ENCODE measurements around the gene EEFSEC. TPM values are rescaled to one million over a fixed set of nuclear protein-coding genes. Genes with fewer than 3 reads are reported as not detected.

The EEFSEC gene
- total RNA-seq, 1 donor from 2014 or later: 15.6 TPM

DNA sequence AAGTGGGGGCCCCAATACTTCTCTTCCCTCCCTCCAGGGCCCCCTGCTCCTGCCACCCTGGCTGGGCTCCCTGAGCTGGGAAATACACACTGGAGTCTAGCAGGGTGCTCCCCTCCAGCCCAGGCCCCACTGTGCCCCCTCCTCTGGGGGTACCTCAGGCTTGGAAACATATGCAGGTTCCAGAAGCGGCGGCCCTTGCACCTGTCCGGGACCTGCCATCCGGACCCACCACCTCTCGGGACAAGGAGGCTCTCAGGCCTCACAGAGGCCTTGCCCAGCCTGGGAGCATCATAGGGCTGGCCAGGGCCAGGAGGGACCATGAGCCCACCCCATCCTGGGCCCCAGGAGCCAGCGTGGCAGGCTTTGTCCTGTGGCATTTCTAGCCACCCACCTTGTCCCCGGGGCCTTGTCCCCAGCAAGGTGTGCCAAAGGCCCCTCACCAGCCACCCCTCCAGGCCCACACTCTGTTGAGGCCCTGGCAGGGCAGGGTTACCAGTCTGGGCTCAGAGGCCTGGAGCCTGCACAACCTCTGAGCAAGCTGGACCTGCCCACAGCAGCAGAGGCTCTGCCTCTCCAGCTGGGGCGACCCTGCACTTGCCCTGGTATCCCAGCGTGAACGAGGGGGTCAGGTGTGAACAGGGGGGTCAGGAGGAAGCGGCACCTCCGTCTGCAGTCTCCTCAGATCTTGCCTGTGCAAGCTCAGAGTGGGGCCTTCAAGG lies 267.6 kb downstream of the EEFSEC start:
- Mint-ChIP-seq H3K4me1 (ENCODE audit: unreplicated experiment) (peaks cover 11% of the 10 kb centered on the region), H3K9me3 (ENCODE audit: unreplicated experiment) (peaks cover 5% of the 10 kb centered on the region), H3K4me3 (ENCODE audit: unreplicated experiment) (no peak overlapping the region), H3K36me3 (ENCODE audit: unreplicated experiment) (peaks cover 7% of the 10 kb centered on the region), H3K27me3 (ENCODE audit: unreplicated experiment) (peaks cover 18% of the 10 kb centered on the region), H3K27ac (ENCODE audit: unreplicated experiment) (no peak overlapping the region)
- no peak for DNase-seq (ENCODE audit: extremely low spot score, unreplicated experiment)
- TF ChIP-seq, protein P1, sequence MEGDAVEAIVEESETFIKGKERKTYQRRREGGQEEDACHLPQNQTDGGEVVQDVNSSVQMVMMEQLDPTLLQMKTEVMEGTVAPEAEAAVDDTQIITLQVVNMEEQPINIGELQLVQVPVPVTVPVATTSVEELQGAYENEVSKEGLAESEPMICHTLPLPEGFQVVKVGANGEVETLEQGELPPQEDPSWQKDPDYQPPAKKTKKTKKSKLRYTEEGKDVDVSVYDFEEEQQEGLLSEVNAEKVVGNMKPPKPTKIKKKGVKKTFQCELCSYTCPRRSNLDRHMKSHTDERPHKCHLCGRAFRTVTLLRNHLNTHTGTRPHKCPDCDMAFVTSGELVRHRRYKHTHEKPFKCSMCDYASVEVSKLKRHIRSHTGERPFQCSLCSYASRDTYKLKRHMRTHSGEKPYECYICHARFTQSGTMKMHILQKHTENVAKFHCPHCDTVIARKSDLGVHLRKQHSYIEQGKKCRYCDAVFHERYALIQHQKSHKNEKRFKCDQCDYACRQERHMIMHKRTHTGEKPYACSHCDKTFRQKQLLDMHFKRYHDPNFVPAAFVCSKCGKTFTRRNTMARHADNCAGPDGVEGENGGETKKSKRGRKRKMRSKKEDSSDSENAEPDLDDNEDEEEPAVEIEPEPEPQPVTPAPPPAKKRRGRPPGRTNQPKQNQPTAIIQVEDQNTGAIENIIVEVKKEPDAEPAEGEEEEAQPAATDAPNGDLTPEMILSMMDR (IDR thresholded peaks at IDR 0.05): no peak

GRCh38 chr3:128421439-128421836 lies 268.2 kb downstream of the EEFSEC start:
- no peak overlapping the region for H3K27ac Mint-ChIP-seq (ENCODE audit: unreplicated experiment)
- TF ChIP-seq, protein P1 (IDR thresholded peaks at IDR 0.05): no peak
- peaks cover 18% of the 10 kb centered on the region for H3K27me3 Mint-ChIP-seq (ENCODE audit: unreplicated experiment)
- no peak overlapping the region for H3K4me3 Mint-ChIP-seq (ENCODE audit: unreplicated experiment)
- peaks cover 7% of the 10 kb centered on the region for H3K36me3 Mint-ChIP-seq (ENCODE audit: unreplicated experiment)
- no peak for DNase-seq (ENCODE audit: extremely low spot score, unreplicated experiment)
- H3K4me1 Mint-ChIP-seq (ENCODE audit: unreplicated experiment): peaks cover 11% of the 10 kb centered on the region
- peaks cover 5% of the 10 kb centered on the region for H3K9me3 Mint-ChIP-seq (ENCODE audit: unreplicated experiment)

DNA sequence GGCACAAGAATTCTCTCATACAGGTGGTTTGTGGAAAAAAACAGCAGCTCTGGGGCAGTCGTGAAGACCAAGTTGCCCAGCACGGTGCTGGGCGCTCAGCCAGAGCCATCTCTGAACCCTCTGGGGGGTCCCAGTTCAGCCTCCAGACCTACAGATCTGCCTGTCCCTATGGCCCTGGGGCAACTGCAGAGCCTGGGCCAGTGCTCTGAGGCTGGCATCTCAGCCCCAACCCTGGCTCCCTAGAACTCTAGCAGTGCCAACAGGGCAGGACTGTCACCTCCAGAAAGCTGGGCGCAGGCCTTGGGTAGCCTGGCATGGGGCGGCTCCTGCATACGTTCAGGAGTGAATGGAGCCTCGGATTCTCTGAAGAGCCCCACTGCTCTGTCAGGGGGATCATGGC lies 268.7 kb downstream of the EEFSEC start:
- Mint-ChIP-seq H3K27ac (ENCODE audit: unreplicated experiment) (no peak overlapping the region), H3K36me3 (ENCODE audit: unreplicated experiment) (peaks cover 7% of the 10 kb centered on the region), H3K9me3 (ENCODE audit: unreplicated experiment) (peaks cover 5% of the 10 kb centered on the region), H3K4me3 (ENCODE audit: unreplicated experiment) (no peak overlapping the region), H3K4me1 (ENCODE audit: unreplicated experiment) (peaks cover 6% of the 10 kb centered on the region), H3K27me3 (ENCODE audit: unreplicated experiment) (peaks cover 18% of the 10 kb centered on the region)
- TF ChIP-seq, protein P1 (IDR thresholded peaks at IDR 0.05): no peak
- no peak for DNase-seq (ENCODE audit: extremely low spot score, unreplicated experiment)

DNA sequence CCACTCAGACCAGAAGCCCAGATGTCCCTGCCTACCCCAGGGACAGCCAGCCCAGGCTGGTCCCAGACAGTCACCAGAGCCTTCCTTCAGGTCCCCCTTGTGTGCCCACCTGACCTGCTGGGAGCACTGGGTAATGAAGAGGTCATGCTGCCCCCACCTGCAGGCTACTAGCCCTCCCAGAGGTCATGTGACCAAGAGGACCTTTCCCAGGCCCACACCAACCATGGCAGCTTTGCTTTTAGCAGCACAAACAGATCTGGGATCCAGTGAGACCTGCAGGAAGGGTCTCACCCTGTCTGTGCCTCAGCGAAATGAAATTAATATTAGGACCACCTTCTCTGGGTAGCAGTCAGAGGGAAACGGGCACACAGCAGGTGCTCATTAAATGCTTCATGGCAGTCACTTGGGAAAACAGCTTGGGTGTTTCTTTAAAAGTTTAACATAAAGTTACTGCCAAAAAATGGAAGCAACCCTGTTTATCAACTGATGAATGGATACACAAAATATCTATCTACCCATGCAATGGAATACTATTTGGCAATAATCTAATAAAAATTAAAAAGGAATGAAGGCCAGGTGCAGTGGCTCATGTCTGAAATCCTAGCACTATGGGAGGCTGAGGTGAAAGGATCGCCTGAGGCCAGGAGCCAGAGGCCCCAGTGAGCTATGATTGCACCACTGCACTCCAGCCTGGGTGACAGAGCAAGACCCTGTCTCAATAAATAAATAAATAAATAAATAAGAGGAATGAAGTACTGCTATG lies 269.7 kb downstream of the EEFSEC start:
- Mint-ChIP-seq H3K4me1 (ENCODE audit: unreplicated experiment) (no peaks in the 10 kb centered on the region), H3K36me3 (ENCODE audit: unreplicated experiment) (peaks cover 7% of the 10 kb centered on the region)

More for the DNA sequence above, 269.7 kb downstream of the EEFSEC start:
- TF ChIP-seq, protein P1 (IDR thresholded peaks at IDR 0.05): no peak
- H3K9me3 Mint-ChIP-seq (ENCODE audit: unreplicated experiment): peaks cover 5% of the 10 kb centered on the region
- peaks cover 18% of the 10 kb centered on the region for H3K27me3 Mint-ChIP-seq (ENCODE audit: unreplicated experiment)
- no peak overlapping the region for H3K27ac Mint-ChIP-seq (ENCODE audit: unreplicated experiment)
- no peak for DNase-seq (ENCODE audit: extremely low spot score, unreplicated experiment)
- H3K4me3 Mint-ChIP-seq (ENCODE audit: unreplicated experiment): no peak overlapping the region
